ENCODE measurements around the gene NDUFC1. TPM values are rescaled to one million over a fixed set of nuclear protein-coding genes. Genes with fewer than 3 reads are reported as not detected.

The NDUFC1 gene
- total and polyA plus RNA-seq, 2 experiments from 2014 or later, result 91.6 to 316 TPM

DNA sequence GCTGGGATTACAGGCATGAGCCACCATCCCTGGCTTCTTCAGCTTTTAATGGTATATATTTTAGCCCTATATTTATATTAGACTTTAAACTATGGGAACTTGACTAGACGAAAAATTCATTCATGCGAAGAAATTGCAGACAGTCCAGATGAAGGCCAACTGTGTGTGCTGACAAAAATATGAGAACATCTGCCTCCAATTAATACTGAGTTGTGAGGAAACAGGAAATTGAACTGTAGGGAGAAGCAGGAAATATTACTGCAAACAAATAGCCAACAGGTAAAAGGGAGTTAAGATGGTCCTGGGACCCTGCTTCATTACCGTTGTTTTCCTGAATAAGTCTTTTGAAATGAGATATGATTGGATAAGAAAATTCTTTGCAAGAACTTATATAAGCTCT, 48.6 kb downstream of the NDUFC1 start:
- TF ChIP-seq, protein P1, sequence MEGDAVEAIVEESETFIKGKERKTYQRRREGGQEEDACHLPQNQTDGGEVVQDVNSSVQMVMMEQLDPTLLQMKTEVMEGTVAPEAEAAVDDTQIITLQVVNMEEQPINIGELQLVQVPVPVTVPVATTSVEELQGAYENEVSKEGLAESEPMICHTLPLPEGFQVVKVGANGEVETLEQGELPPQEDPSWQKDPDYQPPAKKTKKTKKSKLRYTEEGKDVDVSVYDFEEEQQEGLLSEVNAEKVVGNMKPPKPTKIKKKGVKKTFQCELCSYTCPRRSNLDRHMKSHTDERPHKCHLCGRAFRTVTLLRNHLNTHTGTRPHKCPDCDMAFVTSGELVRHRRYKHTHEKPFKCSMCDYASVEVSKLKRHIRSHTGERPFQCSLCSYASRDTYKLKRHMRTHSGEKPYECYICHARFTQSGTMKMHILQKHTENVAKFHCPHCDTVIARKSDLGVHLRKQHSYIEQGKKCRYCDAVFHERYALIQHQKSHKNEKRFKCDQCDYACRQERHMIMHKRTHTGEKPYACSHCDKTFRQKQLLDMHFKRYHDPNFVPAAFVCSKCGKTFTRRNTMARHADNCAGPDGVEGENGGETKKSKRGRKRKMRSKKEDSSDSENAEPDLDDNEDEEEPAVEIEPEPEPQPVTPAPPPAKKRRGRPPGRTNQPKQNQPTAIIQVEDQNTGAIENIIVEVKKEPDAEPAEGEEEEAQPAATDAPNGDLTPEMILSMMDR (IDR thresholded peaks at IDR 0.05; ENCODE audit: low read depth, low read length), result no peak
- no peaks in the 10 kb centered on the region for H3K36me3 ChIP-seq
- no peak overlapping the region for H3K27ac ChIP-seq
- no peak for DNase-seq (ENCODE audit: low read depth in 1 of 2, low spot score in 1 of 2)
- H3K27me3 ChIP-seq, result no peaks in the 10 kb centered on the region
- H3K4me1 ChIP-seq (ENCODE audit: low read depth), result no peaks in the 10 kb centered on the region
- H3K4me3 ChIP-seq, result no peak overlapping the region
- H3K9me3 ChIP-seq (ENCODE audit: low read depth), result no peaks in the 10 kb centered on the region

DNA sequence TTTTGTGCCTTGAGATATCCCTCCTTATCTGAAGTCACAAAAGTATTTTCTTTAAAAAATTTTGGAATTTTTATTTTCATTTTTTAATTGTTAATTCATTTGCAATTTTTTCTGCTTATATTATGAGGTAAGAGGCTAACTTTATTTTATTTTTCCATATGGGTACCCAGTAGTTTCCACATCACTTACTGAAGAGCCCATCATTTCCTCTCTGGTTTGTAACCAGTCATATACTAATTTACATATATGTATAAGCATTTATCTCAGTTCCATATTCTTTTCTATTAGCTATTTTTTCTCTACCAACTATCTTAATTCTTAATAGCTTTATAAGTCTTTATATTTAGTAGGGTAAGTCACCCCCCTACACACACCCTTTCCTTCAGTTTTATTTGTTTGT, 49.2 kb downstream of the NDUFC1 start:
- Histone ChIP-seq H3K27me3 (no peaks in the 10 kb centered on the region), H3K4me3 (no peak overlapping the region), H3K9me3 (ENCODE audit: low read depth) (no peaks in the 10 kb centered on the region), H3K4me1 (ENCODE audit: low read depth) (no peaks in the 10 kb centered on the region), H3K27ac (no peak overlapping the region), H3K36me3 (no peaks in the 10 kb centered on the region)
- TF ChIP-seq, protein P1 (IDR thresholded peaks at IDR 0.05; ENCODE audit: low read depth, low read length), result no peak
- DNase-seq (ENCODE audit: low read depth in 1 of 2, low spot score in 1 of 2), result no peak

DNA sequence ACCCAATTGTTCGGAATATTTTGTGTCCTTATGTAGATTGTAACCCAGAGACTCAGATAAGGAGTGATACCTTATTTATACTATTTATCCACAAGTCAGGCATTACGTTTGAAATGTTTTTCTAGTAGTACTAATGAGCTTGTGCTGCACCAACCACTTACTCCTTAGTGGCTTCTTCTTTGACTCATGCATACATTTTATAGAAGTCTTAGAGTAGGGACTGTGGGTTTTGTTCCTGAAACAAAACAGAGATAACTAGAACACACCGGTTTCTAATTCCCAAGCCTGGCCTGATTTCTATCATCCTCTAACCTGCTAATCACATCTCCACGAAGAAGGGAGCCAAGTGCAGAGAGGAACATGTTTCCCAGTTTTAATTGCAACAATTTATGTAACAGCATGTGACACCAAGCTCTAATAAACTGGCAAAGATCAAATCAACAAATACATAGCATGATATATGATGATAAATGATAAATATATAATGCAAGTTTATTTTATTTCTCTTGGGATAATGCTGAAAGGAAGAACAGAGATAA, 54.5 kb downstream of the NDUFC1 start:
- no peaks in the 10 kb centered on the region for H3K36me3 ChIP-seq
- H3K4me3 ChIP-seq, result no peak overlapping the region
- H3K9me3 ChIP-seq (ENCODE audit: low read depth), result no peaks in the 10 kb centered on the region
- no peaks in the 10 kb centered on the region for H3K4me1 ChIP-seq (ENCODE audit: low read depth)
- TF ChIP-seq, protein P1 (IDR thresholded peaks at IDR 0.05; ENCODE audit: low read depth, low read length), result no peak
- H3K27me3 ChIP-seq, result no peaks in the 10 kb centered on the region
- no peak overlapping the region for H3K27ac ChIP-seq
- DNase-seq (ENCODE audit: low read depth in 1 of 2, low spot score in 1 of 2), result no peak

DNA sequence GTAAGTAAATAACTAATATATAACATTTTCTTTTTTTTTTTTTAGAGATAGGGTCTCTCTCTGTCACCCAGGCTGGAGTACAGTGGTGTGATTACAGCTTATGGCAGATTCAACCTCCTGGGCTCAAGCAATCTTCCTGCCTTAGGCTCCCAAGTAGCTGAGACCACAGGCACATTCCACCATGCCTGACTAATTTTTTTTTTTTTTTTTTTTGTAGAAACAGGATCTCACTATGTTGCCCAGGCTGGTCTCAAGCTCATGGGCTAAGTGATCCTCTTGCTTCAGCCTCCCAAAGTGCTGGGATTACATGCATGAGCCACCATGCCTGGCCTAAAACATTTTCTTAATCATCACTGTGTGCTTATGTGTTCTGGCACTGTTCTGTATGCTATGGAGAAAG, 55.0 kb downstream of the NDUFC1 start:
- no peak for DNase-seq (ENCODE audit: low read depth in 1 of 2, low spot score in 1 of 2)
- TF ChIP-seq, protein P1 (IDR thresholded peaks at IDR 0.05; ENCODE audit: low read depth, low read length), result no peak
- H3K36me3 ChIP-seq, result no peaks in the 10 kb centered on the region
- H3K27me3 ChIP-seq, result no peaks in the 10 kb centered on the region
- no peaks in the 10 kb centered on the region for H3K4me1 ChIP-seq (ENCODE audit: low read depth)
- H3K9me3 ChIP-seq (ENCODE audit: low read depth), result no peaks in the 10 kb centered on the region
- no peak overlapping the region for H3K4me3 ChIP-seq
- no peak overlapping the region for H3K27ac ChIP-seq

DNA sequence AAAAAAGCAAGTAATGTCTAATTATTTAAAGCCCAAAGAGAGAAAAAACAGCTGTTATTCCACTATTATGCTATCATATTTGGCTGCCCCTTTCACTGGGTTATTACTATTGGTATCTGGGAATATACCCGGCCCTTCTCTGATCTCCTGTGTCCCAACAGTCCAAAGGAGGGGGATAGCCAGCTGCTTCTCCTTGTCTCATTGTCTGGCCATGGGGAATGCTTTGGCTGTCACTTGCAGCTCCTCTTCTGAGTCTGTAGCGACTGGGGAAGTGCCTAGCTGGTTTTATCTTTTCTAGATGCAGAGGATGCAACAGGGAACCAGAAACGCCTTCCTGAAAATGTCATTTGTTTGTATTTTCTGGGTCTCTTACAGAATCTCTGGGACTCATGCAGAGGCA, 56.1 kb downstream of the NDUFC1 start:
- Histone ChIP-seq H3K9me3 (ENCODE audit: low read depth) (no peaks in the 10 kb centered on the region), H3K4me1 (ENCODE audit: low read depth) (no peaks in the 10 kb centered on the region), H3K4me3 (no peak overlapping the region), H3K27ac (no peak overlapping the region), H3K27me3 (no peaks in the 10 kb centered on the region), H3K36me3 (no peaks in the 10 kb centered on the region)
- TF ChIP-seq, protein P1 (IDR thresholded peaks at IDR 0.05; ENCODE audit: low read depth, low read length), result no peak
- no peak for DNase-seq (ENCODE audit: low read depth in 1 of 2, low spot score in 1 of 2)

DNA sequence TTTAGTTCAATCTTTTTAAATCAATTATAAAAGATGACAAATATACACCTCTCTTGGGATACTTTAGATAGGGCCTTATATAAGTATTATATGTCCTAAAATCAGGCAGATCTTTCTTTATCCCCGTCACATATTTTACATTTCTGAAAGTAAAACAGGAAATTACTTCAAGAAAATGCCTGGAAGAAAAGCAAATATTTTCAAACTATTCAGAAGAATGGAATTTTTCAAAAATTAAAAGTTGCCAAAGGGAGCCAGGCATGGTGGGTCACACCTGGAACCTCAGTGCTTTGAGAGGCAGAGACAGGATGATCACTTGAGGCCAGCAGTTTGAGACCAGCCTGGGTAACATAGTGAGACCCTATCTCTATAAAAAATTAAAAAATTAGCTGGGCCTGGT, 56.7 kb downstream of the NDUFC1 start:
- Histone ChIP-seq H3K4me3 (no peak overlapping the region), H3K9me3 (ENCODE audit: low read depth) (no peaks in the 10 kb centered on the region), H3K36me3 (no peaks in the 10 kb centered on the region), H3K4me1 (ENCODE audit: low read depth) (no peaks in the 10 kb centered on the region), H3K27me3 (no peaks in the 10 kb centered on the region), H3K27ac (no peak overlapping the region)
- DNase-seq (ENCODE audit: low read depth in 1 of 2, low spot score in 1 of 2), result peak in 1 of 2 donors; percentile 37
- TF ChIP-seq, protein P1 (IDR thresholded peaks at IDR 0.05; ENCODE audit: low read depth, low read length), result no peak
